ENCODE measurements around the gene ARRB2. TPM values are rescaled to one million over a fixed set of nuclear protein-coding genes. Genes with fewer than 3 reads are reported as not detected.

The ARRB2 gene
- total and polyA plus RNA-seq, 2 donors (not counting 3 experiments of a cell fraction or from before 2014, with no cell fraction given): 18.6 to 21.3 TPM

DNA sequence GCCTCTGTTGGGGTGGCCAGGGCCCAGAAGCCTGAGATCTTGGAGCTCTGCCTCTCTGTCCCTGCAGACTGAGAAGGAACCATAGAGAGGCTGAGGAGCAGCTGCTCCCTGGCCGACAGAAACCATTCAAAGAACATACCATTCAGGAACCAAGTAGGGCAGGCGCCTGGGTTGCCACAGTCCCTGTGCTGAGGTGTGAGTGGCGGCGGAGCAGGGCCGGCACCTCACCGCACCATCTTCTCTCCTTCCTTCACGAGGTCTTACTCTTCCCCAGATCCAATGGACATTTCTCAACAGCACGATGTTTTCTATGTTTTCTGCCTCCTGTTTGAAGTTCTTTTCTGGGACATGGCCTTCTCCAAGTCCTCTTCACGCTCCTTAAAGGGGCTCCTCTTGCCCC lies 46.2 kb upstream of the ARRB2 start:
- Histone ChIP-seq H3K9me3 (replicated peaks; ENCODE audit: control insufficient read depth, insufficient read depth, low read length) (no peaks in the 10 kb centered on the region), H3K36me3 (ENCODE audit: control insufficient read depth in 2 of 2, extremely low read depth in 1 of 2, insufficient read depth in 2 of 2, low read length in 2 of 2) (no peaks in the 10 kb centered on the region), H3K4me1 (ENCODE audit: control insufficient read depth, extremely low read depth, insufficient read depth, low read length) (no peaks in the 10 kb centered on the region), H3K4me2 (ENCODE audit: insufficient read depth, low read length) (no peak overlapping the region), H3K79me2 (ENCODE audit: control insufficient read depth, insufficient read depth, low read length) (no peaks in the 10 kb centered on the region), H3K9me1 (replicated peaks; ENCODE audit: control insufficient read depth, extremely low read depth, insufficient read depth, low read length) (no peaks in the 10 kb centered on the region), H3K27ac (ENCODE audit: insufficient read depth, low read depth, low read length) (no peak overlapping the region), H2AFZ (ENCODE audit: low read depth, low read length) (no peak overlapping the region), H4K20me1 (replicated peaks; ENCODE audit: control insufficient read depth, extremely low read depth, insufficient read depth, low read length) (no peaks in the 10 kb centered on the region), H3K4me3 (replicated peaks in 1 of 3; ENCODE audit: insufficient read depth in 1 of 3, low read depth in 1 of 3, low read length in 3 of 3) (no peak overlapping the region), H3K9ac (replicated peaks; ENCODE audit: extremely low read depth, insufficient read depth, low read length) (no peak overlapping the region), H3K27me3 (ENCODE audit: control insufficient read depth in 2 of 2, insufficient read depth in 2 of 2, low read length in 2 of 2) (peaks cover 3 to 6% of the 10 kb centered on the region in 2 experiments)
- FAIRE-seq (no peak), DNase-seq (ENCODE audit: low read depth, low spot score) (no peak)
- dilution Hi-C loops (cut with MboI; ENCODE audit: extremely low pct_ligation_motif_present, low sequenced_read_pairs) (no loop called here), intact Hi-C loops (cut with micrococcal nuclease) (no loop called here)
- ChIA-PET CTCF (no interaction called here), POLR2A (interaction anchor here (1.5 kb wide), 1 partner anchor 12 kb away, joined by 3 read pairs; no protein-coding TSS in a partner anchor)
- TF ChIP-seq POLR2AphosphoS5 (IDR thresholded peaks at IDR 0.05; ENCODE audit: insufficient read depth, low read depth, low read length): no peak
- TF ChIP-seq, protein P1, sequence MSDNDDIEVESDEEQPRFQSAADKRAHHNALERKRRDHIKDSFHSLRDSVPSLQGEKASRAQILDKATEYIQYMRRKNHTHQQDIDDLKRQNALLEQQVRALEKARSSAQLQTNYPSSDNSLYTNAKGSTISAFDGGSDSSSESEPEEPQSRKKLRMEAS (IDR thresholded peaks at IDR 0.05; ENCODE audit: insufficient read depth, insufficient read length): no peak
- no peak for TF ChIP-seq MYC (IDR thresholded peaks at IDR 0.05; ENCODE audit: low read depth, low read length)
- no peak for TF ChIP-seq GATA2 (IDR thresholded peaks at IDR 0.05; ENCODE audit: insufficient read depth, insufficient read length, low read depth, low read length)
- no peak for TF ChIP-seq FOS (IDR thresholded peaks at IDR 0.05; ENCODE audit: borderline replicate concordance, insufficient read depth, low read length)
- no peak for TF ChIP-seq EZH2 (IDR thresholded peaks at IDR 0.05; ENCODE audit: borderline replicate concordance, low read depth, low read length, severe bottlenecking)
- no peak for TF ChIP-seq JUN (IDR thresholded peaks at IDR 0.05; ENCODE audit: borderline replicate concordance, insufficient read depth, insufficient read length, low read depth)
- no peak for TF ChIP-seq POLR2A (IDR thresholded peaks at IDR 0.05; ENCODE audit: low read depth, low read length)
- TF ChIP-seq CTCF (IDR thresholded peaks at IDR 0.05; ENCODE audit: extremely low read depth in 1 of 2, insufficient read depth in 1 of 2, low read depth in 1 of 2, low read length in 2 of 2): no peak
- no TSS peak for BruUV-seq (replicated peaks)

Data from endothelial cell of umbilical vein (primary cell).